Measurements from ENCODE around the gene RNASE2.
"Not testable (repeated sequence)": the region's sequence is repeated elsewhere in the genome, so short reads cannot be mapped to it uniquely, and the experiment has no call there.

The RNASE2 gene

GRCh38 chr14:20985650-20986049 is 30.4 kb downstream of the RNASE2 start:
- not testable (repeated sequence) for DNase-seq

DNA sequence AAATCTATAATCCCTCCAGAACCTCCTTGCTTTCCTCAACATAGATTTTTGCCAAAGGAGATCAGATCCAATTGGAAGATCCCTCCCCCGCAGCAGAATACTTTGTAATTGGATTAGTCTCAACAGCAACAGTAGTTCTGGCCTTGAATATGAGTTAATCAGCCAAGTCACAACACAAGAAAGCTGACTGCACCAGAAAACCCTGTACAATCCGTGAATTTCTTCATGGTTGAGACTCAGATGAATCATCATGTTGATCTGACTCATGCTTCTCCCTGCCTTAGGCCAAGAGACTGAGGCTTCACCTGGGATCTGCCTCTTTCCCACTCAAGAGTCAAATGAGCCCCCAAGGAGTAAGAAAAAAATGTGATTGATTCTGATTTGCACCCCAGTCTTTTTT is 31.5 kb downstream of the RNASE2 start:
- no peak for DNase-seq

DNA sequence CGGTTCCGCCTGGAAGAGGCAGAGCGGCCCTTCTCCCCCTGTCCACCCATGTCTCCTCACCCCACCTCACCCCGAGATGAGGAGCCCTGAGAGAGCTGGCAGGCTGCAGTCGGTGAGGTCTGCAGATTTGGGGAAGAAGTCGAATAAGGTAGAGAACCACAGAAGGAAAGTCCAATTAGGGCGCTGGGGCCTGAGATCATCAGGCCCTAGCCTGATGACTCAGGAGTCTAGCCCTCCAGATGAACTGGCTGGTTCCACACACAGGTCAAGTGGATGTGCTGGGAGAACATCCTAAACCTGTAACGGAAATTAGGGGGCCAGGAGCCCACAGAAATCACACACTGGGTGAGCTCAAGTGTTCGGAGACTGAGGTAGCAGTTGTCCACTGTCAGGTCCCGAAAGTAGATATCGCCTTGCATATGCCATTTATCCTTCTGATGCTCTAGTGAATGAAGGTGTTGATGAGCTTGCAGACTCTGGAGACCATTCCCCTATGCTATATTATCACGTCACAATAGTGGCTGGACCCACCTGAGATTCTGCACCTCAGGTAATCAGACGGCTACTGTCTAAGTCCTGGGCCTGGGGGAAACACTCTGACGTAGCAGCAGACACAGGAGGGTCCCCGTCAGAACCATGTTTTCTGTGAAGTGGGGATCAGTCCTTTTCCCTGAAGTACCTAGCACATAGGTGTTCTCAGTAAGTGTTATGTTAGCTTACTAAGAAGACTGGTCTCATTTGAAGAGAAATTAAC is 33.6 kb downstream of the RNASE2 start:
- no peak for DNase-seq

GRCh38 chr14:20989471-20989786 is 34.1 kb downstream of the RNASE2 start:
- DNase-seq, result no peak

GRCh38 chr14:20989787-20990600 is 34.7 kb downstream of the RNASE2 start, which contains the start of gene METTL17:
Gene METTL17 (plus strand): TSS chr14:20989980. CDS start chr14:20990003, 23 bp downstream.
- peak; percentile 52 for DNase-seq

GRCh38 chr14:20996521-20996920 is 41.2 kb downstream of the RNASE2 start:
- no peak for DNase-seq

DNA sequence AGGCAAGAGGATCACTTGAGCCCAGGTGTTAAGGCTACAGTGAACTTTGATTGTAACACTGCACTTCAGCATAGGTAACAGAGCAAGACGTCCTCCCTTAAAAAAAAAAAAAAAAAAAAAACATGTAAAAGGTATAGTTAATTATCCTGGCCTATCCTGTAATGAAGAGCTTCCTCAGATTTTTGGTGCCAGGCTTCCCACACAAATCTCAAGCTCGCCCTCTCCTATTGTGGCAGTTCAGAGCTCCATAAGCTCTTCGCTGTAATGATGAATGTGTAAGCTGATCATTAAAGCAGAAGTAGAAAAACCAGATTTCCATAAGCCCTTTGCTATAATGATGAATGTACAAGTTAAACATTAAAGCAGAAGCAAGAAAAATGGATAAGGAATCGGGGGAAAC is 41.8 kb downstream of the RNASE2 start:
- DNase-seq, result no peak

GRCh38 chr14:20997564-20997963 is 42.3 kb downstream of the RNASE2 start:
- DNase-seq, result no peak

DNA sequence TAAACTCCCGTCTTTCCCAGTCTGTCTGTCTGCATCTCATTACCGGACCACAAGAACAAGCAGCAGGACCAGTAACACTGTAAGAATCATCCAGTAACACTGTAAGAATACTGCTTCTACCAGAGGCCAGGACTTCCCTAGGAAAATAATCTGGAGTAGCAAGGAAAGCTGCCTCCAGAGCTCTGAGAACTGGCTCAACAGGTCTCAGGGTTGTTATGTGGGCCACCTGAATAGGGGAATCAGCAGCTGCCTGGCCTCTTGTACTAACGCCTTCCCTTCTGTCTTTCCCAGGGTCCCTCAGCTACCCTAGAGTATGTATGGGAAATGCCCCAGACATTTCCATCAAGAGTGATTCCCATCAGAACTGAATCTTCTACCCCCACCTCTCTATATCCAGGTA is 42.9 kb downstream of the RNASE2 start:
- DNase-seq, result no peak

DNA sequence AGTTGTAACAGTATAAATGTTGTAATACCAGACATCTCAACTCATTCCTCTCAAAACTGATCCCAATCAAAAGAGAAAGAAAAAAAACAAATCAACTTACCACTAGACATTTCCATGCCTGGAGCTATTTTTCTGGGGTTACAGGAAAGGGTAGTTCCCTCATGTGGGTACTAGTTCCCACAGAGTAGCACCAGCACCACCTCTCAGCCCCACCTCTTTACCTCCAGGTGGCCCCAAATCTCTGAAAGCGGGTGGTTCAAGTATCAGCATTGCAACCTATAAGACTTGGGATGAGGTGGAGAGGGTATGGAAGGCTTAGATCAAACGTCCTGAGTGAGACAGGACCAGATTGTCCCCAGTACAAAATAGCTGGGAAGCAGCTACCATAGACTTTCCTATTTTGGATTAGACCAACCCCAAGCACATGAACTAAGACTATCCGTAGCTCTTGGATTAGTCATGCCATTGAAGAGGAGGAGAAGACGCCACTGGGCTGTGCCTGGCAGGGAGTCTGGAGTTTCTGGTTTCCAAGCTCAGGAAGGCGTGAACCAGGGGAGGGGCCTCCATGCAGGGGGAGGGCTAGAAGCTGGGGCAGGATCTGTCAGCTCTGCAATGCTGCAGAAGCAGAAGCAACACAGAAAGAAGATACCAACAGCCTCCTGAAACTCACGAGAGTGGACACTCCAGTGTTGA is 43.5 kb downstream of the RNASE2 start, which contains the start of gene SLC39A2:
Gene SLC39A2 (plus strand): TSS at position 620 of the 693 bp plus-strand sequence. CDS start 154 bp downstream, outside the sequence.
- no peak for DNase-seq

DNA sequence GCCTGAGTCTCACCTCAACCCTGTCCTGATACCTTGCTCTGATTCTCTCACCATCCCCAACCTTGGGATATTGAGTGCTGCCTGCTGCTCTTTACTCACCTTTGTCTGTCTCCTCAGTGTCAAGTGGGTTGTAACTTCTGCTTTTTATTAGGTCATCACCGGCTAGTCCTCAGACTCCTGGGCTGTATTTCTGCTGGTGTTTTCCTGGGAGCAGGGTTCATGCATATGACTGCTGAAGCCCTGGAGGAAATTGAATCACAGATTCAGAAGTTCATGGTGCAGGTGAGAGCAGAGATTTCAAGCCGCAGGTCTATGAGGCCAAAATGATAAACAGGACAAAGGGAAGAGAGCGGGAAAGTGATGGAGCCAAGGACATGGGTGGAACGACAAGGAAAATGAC is 44.3 kb downstream of the RNASE2 start:
- no peak for DNase-seq

DNA sequence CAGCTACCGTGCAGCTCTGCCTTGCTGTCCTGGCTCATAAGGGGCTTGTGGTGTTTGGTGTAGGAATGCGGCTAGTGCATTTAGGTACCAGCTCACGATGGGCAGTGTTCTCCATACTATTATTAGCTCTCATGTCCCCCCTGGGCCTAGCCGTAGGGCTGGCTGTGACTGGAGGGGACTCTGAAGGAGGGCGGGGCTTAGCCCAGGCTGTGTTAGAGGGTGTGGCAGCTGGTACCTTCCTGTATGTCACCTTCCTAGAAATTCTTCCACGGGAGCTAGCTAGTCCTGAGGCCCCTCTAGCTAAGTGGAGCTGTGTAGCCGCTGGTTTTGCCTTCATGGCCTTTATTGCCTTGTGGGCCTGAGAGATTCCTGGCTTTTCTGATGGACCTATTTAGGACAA is 45.9 kb downstream of the RNASE2 start:
- DNase-seq, result no peak

DNA sequence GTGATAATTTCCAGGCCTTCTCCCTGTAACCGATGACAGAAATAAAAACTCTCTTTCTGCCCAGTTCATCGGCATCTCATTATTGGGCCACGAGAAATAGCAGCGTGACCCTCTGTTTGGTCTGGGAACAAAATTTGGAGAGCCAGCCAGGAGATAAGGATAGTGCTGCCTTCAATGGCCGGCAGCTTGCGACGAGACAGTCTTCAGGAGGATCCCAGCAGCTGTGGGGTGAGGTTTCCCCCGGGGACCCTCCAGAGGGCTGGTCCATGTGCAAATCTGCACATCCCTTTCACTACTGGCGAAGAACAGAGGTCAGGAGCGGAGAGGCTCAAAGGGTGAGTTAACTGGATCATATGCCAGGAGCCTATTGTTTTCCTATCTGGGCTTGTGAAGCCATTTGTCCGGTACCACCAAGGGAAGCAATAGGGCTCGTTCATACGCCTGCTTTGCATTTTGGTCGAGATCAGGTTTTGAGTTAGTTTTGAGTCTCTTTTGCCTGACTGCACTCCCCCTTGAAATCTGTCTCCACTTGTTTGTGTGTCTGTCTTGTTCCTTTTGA is 48.6 kb downstream of the RNASE2 start:
- no peak for DNase-seq
